ENCODE data around the gene ANKRD63.

The ANKRD63 gene

GRCh38 chr15:40313531-40314398, 30.9 kb upstream of the ANKRD63 start:
- DNase-seq (ENCODE audit: low read depth in 2 of 2), result no peak

GRCh38 chr15:40312370-40313158, 29.7 kb upstream of the ANKRD63 start:
- no peak for DNase-seq (ENCODE audit: low read depth in 2 of 2)

GRCh38 chr15:40310993-40311392, 28.1 kb upstream of the ANKRD63 start:
- DNase-seq (ENCODE audit: low read depth in 2 of 2), result no peak

- DNase-seq (ENCODE audit: low read depth in 2 of 2), result peak; percentile 39 to 61
Measured at GRCh38 chr15:40310001-40310959, 27.4 kb upstream of the ANKRD63 start.

- DNase-seq (ENCODE audit: low read depth in 2 of 2), result no peak
Measured at GRCh38 chr15:40309344-40309862, 26.5 kb upstream of the ANKRD63 start.

- peak; percentile 31 to 52 for DNase-seq (ENCODE audit: low read depth in 2 of 2)
Measured at GRCh38 chr15:40307421-40308211, 24.8 kb upstream of the ANKRD63 start, which contains the start of gene PLCB2. TSS of gene PLCB2 (minus strand) at chr15:40307935. CDS start at chr15:40307672, 263 bp downstream.

GRCh38 chr15:40306908-40307307, 24.0 kb upstream of the ANKRD63 start:
- DNase-seq (ENCODE audit: low read depth in 2 of 2), result no peak

GRCh38 chr15:40306371-40306770, 23.5 kb upstream of the ANKRD63 start:
- no peak for DNase-seq (ENCODE audit: low read depth in 2 of 2)

- DNase-seq (ENCODE audit: low read depth in 2 of 2), result no peak
Measured at GRCh38 chr15:40305281-40305680, 22.4 kb upstream of the ANKRD63 start.

GRCh38 chr15:40303576-40303975, 20.7 kb upstream of the ANKRD63 start:
- no peak for DNase-seq (ENCODE audit: low read depth in 2 of 2)

- no peak for DNase-seq (ENCODE audit: low read depth in 2 of 2)
Measured at GRCh38 chr15:40302981-40303380, 20.1 kb upstream of the ANKRD63 start.

- DNase-seq (ENCODE audit: low read depth in 2 of 2), result no peak
Measured at GRCh38 chr15:40302288-40302886, 19.5 kb upstream of the ANKRD63 start.

GRCh38 chr15:40301467-40302179, 18.8 kb upstream of the ANKRD63 start:
- no peak for DNase-seq (ENCODE audit: low read depth in 2 of 2)

- DNase-seq (ENCODE audit: low read depth in 2 of 2), result no peak
Measured at GRCh38 chr15:40300771-40301170, 17.9 kb upstream of the ANKRD63 start.

- DNase-seq (ENCODE audit: low read depth in 2 of 2), result no peak
Measured at GRCh38 chr15:40300367-40300766, 17.5 kb upstream of the ANKRD63 start.

GRCh38 chr15:40298216-40298935, 15.5 kb upstream of the ANKRD63 start:
- DNase-seq (ENCODE audit: low read depth in 2 of 2), result no peak

GRCh38 chr15:40297356-40297755, 14.5 kb upstream of the ANKRD63 start:
- no peak for DNase-seq (ENCODE audit: low read depth in 2 of 2)

- no peak for DNase-seq (ENCODE audit: low read depth in 2 of 2)
Measured at GRCh38 chr15:40296561-40297230, 13.8 kb upstream of the ANKRD63 start.

Measured in stimulated activated CD4-positive, alpha-beta T cell treated with anti-CD3 and anti-CD28 coated beads, Interleukin-15, amount 100 ng/mL, for 48 hours (primary cell).